HG03196 (cell line): ENCODE data around the gene MYOZ1.
"Not testable (repeated sequence)": the region's sequence is repeated elsewhere in the genome, so short reads cannot be mapped to it uniquely, and the experiment has no call there.

ENCODE experiments used
- ATAC-seq: cut with Tn5 transposase; IDR thresholded peaks from one replicate; pipeline ENCODE4 v1.9.1; 2021; ENCODE audit not compliant: unreplicated experiment

MYOZ1 gene

GRCh38 chr10:73641328-73642060 is at the start of gene MYOZ1:
MYOZ1 (minus strand) TSS chr10:73641474; CDS start chr10:73640017, 1,457 bp downstream.
- no peak for ATAC-seq

GRCh38 chr10:73690755-73691154 is 49.5 kb upstream of the MYOZ1 start:
- not testable (repeated sequence) for ATAC-seq

GRCh38 chr10:73689596-73689995 is 48.3 kb upstream of the MYOZ1 start:
- ATAC-seq, result not testable (repeated sequence)

GRCh38 chr10:73687641-73688040 is 46.4 kb upstream of the MYOZ1 start:
- ATAC-seq, result not testable (repeated sequence)

GRCh38 chr10:73674546-73674945 is 33.3 kb upstream of the MYOZ1 start:
- not testable (repeated sequence) for ATAC-seq

GRCh38 chr10:73668378-73668777 is 27.1 kb upstream of the MYOZ1 start:
- ATAC-seq, result not testable (repeated sequence)

- ATAC-seq, result not testable (repeated sequence)
These were observed 25.0 kb upstream of the MYOZ1 start for GRCh38 chr10:73666153-73666809.

- ATAC-seq, result not testable (repeated sequence)
These were observed 24.3 kb upstream of the MYOZ1 start for GRCh38 chr10:73665581-73665980.

- not testable (repeated sequence) for ATAC-seq
These were observed 23.1 kb upstream of the MYOZ1 start for GRCh38 chr10:73664156-73665040.

- ATAC-seq, result not testable (repeated sequence)
These were observed 22.3 kb upstream of the MYOZ1 start for GRCh38 chr10:73663621-73664020.

- not testable (repeated sequence) for ATAC-seq
These were observed 21.4 kb upstream of the MYOZ1 start for GRCh38 chr10:73662705-73663104.

GRCh38 chr10:73655990-73656298 is 14.7 kb upstream of the MYOZ1 start, which contains the start of gene SYNPO2L:
SYNPO2L (minus strand) TSS chr10:73656029; CDS start chr10:73655922, 107 bp downstream.
- no peak for ATAC-seq

- no peak for ATAC-seq
These were observed 14.1 kb upstream of the MYOZ1 start for GRCh38 chr10:73655257-73655989.

GRCh38 chr10:73653701-73654100 is 12.4 kb upstream of the MYOZ1 start:
- no peak for ATAC-seq

- ATAC-seq, result no peak
These were observed 11.9 kb upstream of the MYOZ1 start for GRCh38 chr10:73653195-73653594.

GRCh38 chr10:73650537-73651331 is 9.5 kb upstream of the MYOZ1 start:
- no peak for ATAC-seq

- no peak for ATAC-seq
These were observed 8.7 kb upstream of the MYOZ1 start for GRCh38 chr10:73649876-73650536.

GRCh38 chr10:73648975-73649829 is 7.9 kb upstream of the MYOZ1 start:
- ATAC-seq, result no peak
